Myocyte (in vitro differentiated cells): Measurements from ENCODE around the gene TACR2. TPM values are rescaled to one million over a fixed set of nuclear protein-coding genes. Genes with fewer than 3 reads are reported as not detected.
"Not testable (repeated sequence)": the region's sequence is repeated elsewhere in the genome, so short reads cannot be mapped to it uniquely, and the experiment has no call there.

Experiments
- DNase-seq: peaks from one replicate; pipeline ENCODE4 v3.0.0-alpha.2; 2012; ENCODE audit warnings: low read depth
- total RNA-seq: library from RNA; depleted of rRNA; stranded (reverse); fragments of >200 nt; gene quantifications from 2 replicates; pipeline ENCODE4 v1.2.3, GENCODE V29; 2014

TACR2 gene
- total RNA-seq, 1 donor from 2014 or later: 0.08 TPM

- peak; percentile 83 for DNase-seq
Observed at GRCh38 chr10:69451209-69451783, 34.6 kb upstream of the TACR2 start, which contains the start of gene TSPAN15. Gene TSPAN15 (plus strand): TSS chr10:69451465. CDS start chr10:69451595, 130 bp downstream.

GRCh38 chr10:69450395-69450794, 33.7 kb upstream of the TACR2 start:
- not testable (repeated sequence) for DNase-seq

GRCh38 chr10:69449841-69450240, 33.1 kb upstream of the TACR2 start:
- DNase-seq: peak; percentile 62

GRCh38 chr10:69446650-69447151, 30.0 kb upstream of the TACR2 start:
- DNase-seq: peak; percentile 70

GRCh38 chr10:69446229-69446628, 29.5 kb upstream of the TACR2 start:
- no peak for DNase-seq

GRCh38 chr10:69445041-69445440, 28.3 kb upstream of the TACR2 start:
- DNase-seq: no peak

- DNase-seq: no peak
Observed at GRCh38 chr10:69443354-69443753, 26.6 kb upstream of the TACR2 start.

- DNase-seq: peak; percentile 64
Observed at GRCh38 chr10:69439813-69440506, 23.2 kb upstream of the TACR2 start.

GRCh38 chr10:69439350-69439739, 22.6 kb upstream of the TACR2 start:
- peak; percentile 98 for DNase-seq

- peak; percentile 34 for DNase-seq
Observed at GRCh38 chr10:69438536-69439349, 22.0 kb upstream of the TACR2 start.

GRCh38 chr10:69437321-69438259, 20.9 kb upstream of the TACR2 start:
- no peak for DNase-seq

GRCh38 chr10:69435966-69436520, 19.3 kb upstream of the TACR2 start:
- no peak for DNase-seq

GRCh38 chr10:69434926-69435325, 18.2 kb upstream of the TACR2 start:
- DNase-seq: no peak

- no peak for DNase-seq
Observed at GRCh38 chr10:69434169-69434568, 17.5 kb upstream of the TACR2 start.

GRCh38 chr10:69428165-69428564, 11.4 kb upstream of the TACR2 start:
- DNase-seq: no peak

- peak; percentile 85 for DNase-seq
Observed at GRCh38 chr10:69426376-69426727, 9.6 kb upstream of the TACR2 start.

- no peak for DNase-seq
Observed at GRCh38 chr10:69425511-69426298, 9.0 kb upstream of the TACR2 start.

GRCh38 chr10:69425041-69425440, 8.3 kb upstream of the TACR2 start:
- no peak for DNase-seq

- DNase-seq: no peak
Observed at GRCh38 chr10:69422676-69423075, 6.0 kb upstream of the TACR2 start.
